Neuron (in vitro differentiated cells): Measurements from ENCODE around the gene HNF4A.

Experiments
- H2AFZ ChIP-seq: one replicate; pipeline ENCODE4 v1.6.1; 2013; ENCODE audit warnings: low read depth, mild to moderate bottlenecking, inconsistent platforms, low read length, moderate library complexity
- H3K27me3 ChIP-seq: one replicate; pipeline ENCODE4 v1.6.1; 2013; ENCODE audit warnings: low read length; ENCODE audit not compliant: insufficient read depth
- H3K36me3 ChIP-seq: one replicate; pipeline ENCODE4 v1.6.1; 2013; ENCODE audit warnings: low read length; ENCODE audit not compliant: insufficient read depth
- H3K4me1 ChIP-seq: one replicate; pipeline ENCODE4 v1.6.1; 2013; ENCODE audit warnings: low read length; ENCODE audit not compliant: insufficient read depth
- H3K4me3 ChIP-seq: 2 replicates; pipeline ENCODE4 v1.5.1; 2013; ENCODE audit warnings: mild to moderate bottlenecking, low read length, moderate library complexity
- H3K9me3 ChIP-seq: one replicate; pipeline ENCODE4 v1.6.1; 2013; ENCODE audit warnings: low read length

The HNF4A gene

DNA sequence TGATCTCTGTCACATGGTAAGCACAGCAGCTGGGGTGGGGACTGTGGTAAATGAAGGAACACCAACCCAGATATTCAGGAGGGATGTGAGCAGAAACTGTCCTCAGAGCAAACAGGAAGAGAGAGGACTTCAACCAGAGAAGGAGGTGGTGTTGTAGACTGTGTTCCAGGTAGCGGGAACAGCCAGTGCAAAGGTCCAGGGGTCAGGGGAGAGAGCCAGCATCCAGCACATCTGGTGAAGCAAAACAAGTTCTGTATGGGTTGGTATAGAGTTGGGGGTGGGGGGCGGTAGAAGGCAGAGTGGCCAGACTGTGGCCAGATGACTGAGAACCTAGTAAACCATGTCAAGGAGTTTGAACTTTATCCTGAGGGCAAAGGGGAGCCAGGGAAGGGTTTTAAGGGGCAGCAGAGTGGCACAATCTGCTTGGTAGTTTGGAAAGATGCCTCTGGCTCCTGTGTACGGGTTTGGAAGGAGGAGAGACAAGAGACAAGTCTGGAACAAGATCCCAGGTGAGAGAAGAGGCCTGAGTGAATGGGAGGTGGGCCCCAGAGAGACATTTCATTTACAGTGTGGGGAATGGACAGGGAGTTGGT is 92.4 kb downstream of the HNF4A start:
- Histone ChIP-seq H3K4me1 (no peaks in the 10 kb centered on the region), H3K4me3 (no peak overlapping the region), H2AFZ (no peak overlapping the region), H3K27me3 (no peaks in the 10 kb centered on the region), H3K9me3 (no peaks in the 10 kb centered on the region), H3K36me3 (no peaks in the 10 kb centered on the region)

DNA sequence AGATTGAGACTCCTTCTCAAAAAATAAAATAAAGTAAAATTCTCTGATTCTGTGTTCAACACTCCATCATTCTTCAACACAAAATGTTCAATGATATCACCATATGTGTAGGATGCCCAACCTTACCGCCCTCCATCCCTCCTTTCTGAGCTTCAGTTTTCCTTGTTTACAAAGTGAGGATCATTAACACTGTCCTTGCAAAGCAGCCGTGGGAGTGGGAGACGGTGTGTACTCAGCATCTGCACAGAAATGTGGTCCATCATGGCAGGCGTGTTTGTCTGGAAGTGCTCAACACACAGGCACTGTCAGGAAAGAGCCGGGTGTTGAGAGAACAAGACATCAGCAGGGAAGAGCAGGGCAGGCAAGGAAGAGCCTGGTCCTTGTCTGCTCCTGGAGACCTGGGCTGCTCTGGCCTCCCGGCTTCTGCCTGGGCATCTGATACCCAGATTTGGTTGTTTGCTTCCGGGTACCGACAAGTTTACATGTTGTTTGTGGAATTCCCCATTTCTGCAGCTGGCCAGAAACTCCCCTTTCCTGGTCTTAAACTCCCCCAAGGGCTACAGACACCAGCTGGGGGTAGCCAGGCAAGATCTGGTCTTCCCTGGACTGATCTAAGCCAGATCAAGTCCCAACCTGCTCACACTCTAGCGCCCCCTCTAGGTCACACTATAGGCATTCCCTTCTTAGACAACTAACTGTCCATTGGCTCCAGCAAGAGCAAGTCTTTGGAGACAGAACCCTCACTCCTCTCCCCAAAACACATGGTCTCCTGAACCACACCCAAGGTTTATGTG is 93.5 kb downstream of the HNF4A start:
- no peaks in the 10 kb centered on the region for H3K9me3 ChIP-seq
- no peaks in the 10 kb centered on the region for H3K4me1 ChIP-seq
- no peaks in the 10 kb centered on the region for H3K27me3 ChIP-seq
- H2AFZ ChIP-seq, result no peak overlapping the region
- no peak overlapping the region for H3K4me3 ChIP-seq
- H3K36me3 ChIP-seq, result no peaks in the 10 kb centered on the region

DNA sequence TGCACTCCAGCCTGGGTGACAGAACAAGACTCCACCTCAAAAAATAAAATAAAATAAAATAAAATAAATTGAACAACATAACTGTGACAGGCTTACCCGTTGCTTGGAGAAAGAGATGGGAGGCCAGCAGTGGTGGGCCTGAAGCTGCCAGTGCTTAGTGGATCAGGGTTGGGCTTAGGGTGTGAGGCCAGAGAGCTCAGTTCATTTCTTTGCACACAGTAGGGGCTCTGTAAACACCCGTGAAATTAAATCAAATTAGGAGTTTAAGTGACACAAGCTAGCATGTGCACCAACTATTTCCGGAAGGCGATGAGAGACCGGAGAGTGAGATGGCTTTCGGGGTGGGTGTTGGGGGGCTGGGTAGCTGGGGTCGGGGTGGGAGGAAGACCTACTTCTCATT is 94.4 kb downstream of the HNF4A start:
- H3K4me1 ChIP-seq, result no peaks in the 10 kb centered on the region
- H3K4me3 ChIP-seq, result no peak overlapping the region
- H3K9me3 ChIP-seq, result no peaks in the 10 kb centered on the region
- no peak overlapping the region for H2AFZ ChIP-seq
- H3K36me3 ChIP-seq, result no peaks in the 10 kb centered on the region
- H3K27me3 ChIP-seq, result no peaks in the 10 kb centered on the region

DNA sequence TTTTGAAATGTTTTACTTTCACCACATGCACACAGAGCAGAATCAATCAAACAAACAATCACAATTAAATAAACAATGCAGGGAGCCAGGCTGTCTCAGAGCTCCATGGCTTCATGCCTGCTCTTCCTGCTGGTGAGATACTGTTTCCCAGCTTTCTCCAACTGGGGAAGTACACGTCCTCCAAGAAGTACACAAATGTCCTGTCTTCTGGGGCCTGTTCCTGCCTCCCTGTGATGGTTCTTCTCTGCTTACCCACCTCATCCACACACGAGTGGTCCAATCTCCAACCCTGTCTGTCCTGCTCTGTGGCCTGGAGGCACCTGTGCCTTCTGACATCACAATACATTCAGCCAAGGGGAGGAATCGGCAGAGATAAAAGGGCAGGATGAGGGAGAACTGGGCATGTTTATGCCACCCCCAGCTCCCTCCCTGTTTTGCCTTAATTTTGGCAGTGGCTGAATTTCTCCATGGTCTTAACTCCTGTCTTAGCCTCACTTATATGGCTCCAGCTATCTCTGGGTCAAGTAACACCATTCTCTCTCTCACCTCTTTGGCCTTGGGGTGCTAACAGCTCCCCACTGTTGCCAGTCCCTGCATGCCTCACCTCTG is 94.9 kb downstream of the HNF4A start:
- Histone ChIP-seq H3K4me3 (no peak overlapping the region), H3K4me1 (no peaks in the 10 kb centered on the region), H2AFZ (no peak overlapping the region), H3K36me3 (no peaks in the 10 kb centered on the region), H3K9me3 (no peaks in the 10 kb centered on the region), H3K27me3 (no peaks in the 10 kb centered on the region)

DNA sequence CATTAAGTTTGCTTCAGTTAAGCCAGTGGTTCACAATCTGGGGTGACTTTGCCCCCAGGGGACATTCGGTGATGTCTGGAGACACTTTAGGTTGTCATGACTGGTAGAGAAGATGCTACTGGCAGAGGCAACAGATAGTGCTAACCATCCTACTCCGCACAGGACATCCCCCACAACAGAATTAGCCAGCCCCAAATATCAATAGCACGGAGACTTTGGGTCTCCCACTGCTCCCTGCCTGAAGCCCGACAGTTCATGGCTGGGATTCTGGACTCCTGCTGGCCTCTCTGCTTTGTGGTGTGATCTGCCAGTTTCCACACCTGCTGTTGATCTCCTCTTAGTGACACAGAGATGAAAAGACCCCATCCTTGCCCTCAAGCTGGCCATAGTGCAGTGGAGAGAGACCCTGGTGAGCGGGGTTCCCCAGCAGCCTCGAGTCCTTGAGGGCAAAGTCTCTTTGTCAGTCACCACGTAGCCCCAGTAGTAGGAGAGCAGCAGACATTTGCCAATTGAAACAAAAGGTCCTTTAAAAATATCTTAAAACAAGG is 95.5 kb downstream of the HNF4A start:
- Histone ChIP-seq H3K27me3 (no peaks in the 10 kb centered on the region), H2AFZ (no peak overlapping the region), H3K4me1 (no peaks in the 10 kb centered on the region), H3K4me3 (no peak overlapping the region), H3K36me3 (no peaks in the 10 kb centered on the region), H3K9me3 (no peaks in the 10 kb centered on the region)

DNA sequence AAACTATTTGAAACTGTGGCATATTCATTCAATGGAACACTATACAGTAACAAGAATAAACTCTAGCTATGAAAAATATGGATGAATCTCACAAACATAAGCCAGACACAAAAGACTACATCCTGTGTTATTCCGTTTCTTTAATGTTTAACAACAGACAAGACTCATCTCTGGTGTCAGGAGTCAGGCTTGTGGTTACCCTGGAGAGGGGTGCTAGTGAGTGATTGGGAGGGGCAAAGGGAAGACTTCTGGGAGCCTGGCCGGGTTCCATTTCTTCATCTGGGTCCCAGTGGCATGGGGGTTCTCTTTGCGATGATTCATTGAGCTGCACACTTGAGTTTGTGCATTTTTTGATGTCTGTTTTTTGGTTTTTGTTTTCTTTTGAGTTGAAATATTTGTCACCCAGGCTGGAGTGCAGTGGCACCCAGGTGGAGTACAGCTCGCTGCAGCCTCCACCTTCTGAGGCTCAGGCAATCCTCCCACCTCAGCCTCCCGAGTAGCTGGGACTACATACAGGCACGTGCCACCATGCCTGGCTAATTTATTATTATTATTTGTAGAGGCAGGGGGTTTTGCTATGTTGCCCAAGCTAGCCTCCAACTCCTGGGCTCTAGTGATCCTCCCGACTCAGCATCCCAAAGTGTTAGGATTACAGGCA is 98.9 kb downstream of the HNF4A start:
- Histone ChIP-seq H3K36me3 (no peaks in the 10 kb centered on the region), H3K9me3 (no peaks in the 10 kb centered on the region), H3K4me3 (no peak overlapping the region), H3K4me1 (no peaks in the 10 kb centered on the region), H2AFZ (no peak overlapping the region), H3K27me3 (no peaks in the 10 kb centered on the region)

DNA sequence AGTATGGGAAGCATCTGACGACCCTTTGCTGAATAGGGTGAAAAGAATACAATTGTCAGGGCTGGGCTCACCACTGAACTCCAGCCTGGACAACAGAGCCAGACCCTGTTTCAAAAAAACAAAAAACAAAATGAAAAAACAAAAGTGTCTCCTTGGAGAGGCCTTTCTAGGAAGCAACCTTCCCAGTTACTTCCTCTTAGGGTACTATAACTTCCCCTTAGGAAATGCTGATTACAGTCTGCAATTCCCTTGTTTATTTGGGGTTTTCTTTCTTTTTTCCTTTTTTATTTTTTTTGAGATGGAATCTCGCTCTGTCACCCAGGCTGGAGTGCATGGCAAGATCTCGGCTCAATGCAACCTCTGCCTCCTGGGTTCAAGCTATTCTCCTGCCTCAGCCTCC is 99.6 kb downstream of the HNF4A start:
- no peaks in the 10 kb centered on the region for H3K36me3 ChIP-seq
- no peak overlapping the region for H3K4me3 ChIP-seq
- H2AFZ ChIP-seq, result no peak overlapping the region
- no peaks in the 10 kb centered on the region for H3K27me3 ChIP-seq
- H3K9me3 ChIP-seq, result no peaks in the 10 kb centered on the region
- H3K4me1 ChIP-seq, result no peaks in the 10 kb centered on the region

DNA sequence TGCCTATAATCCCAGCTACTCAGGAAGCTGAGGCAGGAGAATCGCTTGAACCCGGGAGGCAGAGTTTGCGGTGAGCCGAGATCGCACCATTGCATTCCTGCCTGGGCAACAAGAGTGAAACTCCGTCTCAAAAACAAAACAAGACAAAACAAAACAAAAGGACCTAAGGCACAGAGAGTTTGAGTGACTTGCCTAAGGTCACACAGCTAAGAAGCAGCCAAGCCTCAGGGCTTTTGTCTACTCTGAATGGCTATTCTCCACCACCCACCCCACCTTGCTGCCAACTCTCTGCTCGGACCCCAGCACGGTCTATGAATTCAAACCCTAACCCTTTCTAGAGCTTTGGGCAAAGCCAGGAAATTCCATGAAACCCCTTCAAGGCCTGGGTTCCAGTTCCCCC is 101.1 kb downstream of the HNF4A start:
- Histone ChIP-seq H3K4me1 (peaks cover 3% of the 10 kb centered on the region), H3K4me3 (no peak overlapping the region), H2AFZ (no peak overlapping the region), H3K27me3 (no peaks in the 10 kb centered on the region), H3K9me3 (no peaks in the 10 kb centered on the region), H3K36me3 (no peaks in the 10 kb centered on the region)

DNA sequence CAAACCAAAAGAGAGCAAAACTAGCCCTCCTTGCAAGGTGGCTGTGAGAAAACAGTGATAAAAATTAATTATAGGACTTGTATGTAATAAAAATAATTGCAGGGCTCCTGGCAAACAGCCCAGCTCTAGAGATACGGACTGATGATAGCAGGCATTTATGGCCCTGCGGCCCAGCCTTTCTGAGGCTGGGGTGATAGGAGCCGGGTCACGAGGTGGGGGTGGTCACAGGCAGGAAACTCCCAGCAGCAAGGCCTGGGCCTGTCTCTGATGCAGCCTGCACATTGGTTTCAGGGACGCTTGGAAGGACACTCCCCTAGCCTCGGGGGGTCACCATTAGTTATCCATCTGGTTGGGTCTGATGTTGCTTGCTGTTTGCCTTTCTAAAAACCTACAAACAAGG is 101.5 kb downstream of the HNF4A start:
- Histone ChIP-seq H3K27me3 (no peaks in the 10 kb centered on the region), H3K4me3 (no peak overlapping the region), H3K36me3 (no peaks in the 10 kb centered on the region), H3K4me1 (peaks cover 3% of the 10 kb centered on the region), H2AFZ (no peak overlapping the region), H3K9me3 (no peaks in the 10 kb centered on the region)

DNA sequence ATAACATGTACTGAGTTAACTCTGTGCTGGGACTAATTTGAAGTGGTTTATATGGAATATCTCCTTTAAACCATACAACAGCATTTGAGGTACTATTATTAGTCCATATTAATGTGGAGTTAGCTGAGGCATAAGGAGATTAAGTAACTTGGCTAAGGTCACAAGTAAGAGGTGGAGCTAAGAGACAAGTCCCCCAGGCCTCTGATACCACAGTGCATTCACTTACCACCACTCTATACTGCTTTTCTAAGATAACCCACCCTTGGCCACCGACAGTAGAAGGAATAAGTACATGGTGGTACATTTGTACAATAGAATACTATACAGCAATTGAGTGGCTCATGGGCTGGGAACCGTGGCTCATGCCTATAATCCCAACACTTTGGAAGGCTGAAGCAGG is 103.8 kb downstream of the HNF4A start:
- H3K9me3 ChIP-seq, result no peaks in the 10 kb centered on the region
- H2AFZ ChIP-seq, result no peak overlapping the region
- H3K4me3 ChIP-seq, result no peak overlapping the region

DNA sequence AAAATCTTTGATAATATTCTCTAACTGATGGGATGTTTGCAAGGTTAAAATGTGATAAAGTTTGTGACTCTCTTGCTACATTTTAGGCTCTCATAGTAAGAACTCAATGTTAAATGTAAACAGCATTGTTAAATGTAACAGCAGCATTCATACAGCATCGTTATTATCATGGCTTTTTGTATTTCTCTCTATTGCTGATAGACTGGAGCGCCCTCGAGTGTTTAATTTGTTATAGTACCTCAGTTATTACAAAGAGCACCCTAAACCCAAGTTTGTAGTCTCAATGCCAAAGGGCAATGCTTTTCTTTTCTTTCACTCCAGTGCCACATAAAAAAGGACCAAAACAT is 105.3 kb downstream of the HNF4A start:
- Histone ChIP-seq H2AFZ (peak overlapping the region; percentile 55), H3K4me1 (peaks cover 3% of the 10 kb centered on the region), H3K27me3 (no peaks in the 10 kb centered on the region), H3K4me3 (no peak overlapping the region), H3K36me3 (no peaks in the 10 kb centered on the region), H3K9me3 (no peaks in the 10 kb centered on the region)

More for the DNA sequence above, 103.8 kb downstream of the HNF4A start:
- Histone ChIP-seq H3K4me1 (peaks cover 3% of the 10 kb centered on the region), H3K36me3 (no peaks in the 10 kb centered on the region), H3K27me3 (no peaks in the 10 kb centered on the region)

DNA sequence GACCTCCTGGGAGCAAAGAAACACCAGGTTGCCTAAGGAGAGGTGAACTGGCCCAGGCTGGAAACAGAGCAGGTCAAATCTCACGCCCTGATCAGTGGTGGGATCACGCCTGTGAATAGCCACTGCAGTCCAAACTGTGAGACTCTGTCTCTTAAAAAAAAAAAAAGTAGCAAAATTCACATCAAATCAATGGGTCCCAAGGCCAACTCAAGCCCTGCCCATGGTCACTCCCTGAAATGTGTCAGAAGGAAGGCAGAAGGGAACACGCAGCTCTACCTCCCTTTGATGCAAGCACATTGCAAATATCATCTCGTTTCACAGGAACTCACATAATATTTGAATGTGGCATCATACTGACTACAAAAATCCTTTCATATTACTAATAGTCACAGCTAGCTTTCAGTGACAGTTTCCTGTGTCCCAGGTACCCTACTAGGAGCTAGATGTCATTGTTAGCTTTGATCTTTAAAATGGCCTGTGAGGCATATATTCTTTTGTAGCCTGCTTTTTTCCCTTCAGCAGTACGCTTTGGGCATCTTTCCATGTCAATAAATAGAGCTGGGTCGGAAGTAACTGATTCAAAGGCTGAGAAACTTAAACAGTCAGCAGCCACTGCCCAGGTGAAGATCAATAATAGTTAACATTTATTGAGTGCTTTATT is 105.8 kb downstream of the HNF4A start:
- peaks cover 3% of the 10 kb centered on the region for H3K4me1 ChIP-seq
- no peaks in the 10 kb centered on the region for H3K27me3 ChIP-seq
- H3K36me3 ChIP-seq, result no peaks in the 10 kb centered on the region
- H3K4me3 ChIP-seq, result no peak overlapping the region
- H2AFZ ChIP-seq, result peak overlapping the region; percentile 55
- H3K9me3 ChIP-seq, result no peaks in the 10 kb centered on the region

DNA sequence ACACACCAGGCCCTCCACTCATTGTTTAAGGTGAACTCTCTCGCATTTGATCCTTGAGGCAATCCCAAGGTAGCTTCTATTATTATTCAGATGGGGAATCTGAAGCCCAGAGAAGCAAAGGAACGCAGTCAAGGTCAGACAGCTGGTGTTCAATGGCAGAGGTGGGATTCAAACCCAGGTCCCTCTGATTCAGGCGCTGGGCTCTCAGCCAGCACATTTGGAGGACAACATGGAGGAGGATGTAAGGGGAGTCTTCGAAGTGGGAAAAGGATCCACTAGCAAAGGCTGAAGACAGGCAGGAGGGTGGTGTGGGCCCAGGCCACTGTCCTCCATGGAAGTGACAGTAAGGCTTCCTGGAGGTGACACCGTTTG is 106.3 kb downstream of the HNF4A start:
- H2AFZ ChIP-seq, result no peak overlapping the region
- no peaks in the 10 kb centered on the region for H3K36me3 ChIP-seq
- H3K4me1 ChIP-seq, result peaks cover 3% of the 10 kb centered on the region
- no peak overlapping the region for H3K4me3 ChIP-seq
- no peaks in the 10 kb centered on the region for H3K9me3 ChIP-seq
- no peaks in the 10 kb centered on the region for H3K27me3 ChIP-seq
